ENCODE measurements around the gene SFI1. TPM values are rescaled to one million over a fixed set of nuclear protein-coding genes. Genes with fewer than 3 reads are reported as not detected.

SFI1 gene
- total and polyA plus RNA-seq, 4 donors = 3.1 to 16.2 (median 7.4) TPM

DNA sequence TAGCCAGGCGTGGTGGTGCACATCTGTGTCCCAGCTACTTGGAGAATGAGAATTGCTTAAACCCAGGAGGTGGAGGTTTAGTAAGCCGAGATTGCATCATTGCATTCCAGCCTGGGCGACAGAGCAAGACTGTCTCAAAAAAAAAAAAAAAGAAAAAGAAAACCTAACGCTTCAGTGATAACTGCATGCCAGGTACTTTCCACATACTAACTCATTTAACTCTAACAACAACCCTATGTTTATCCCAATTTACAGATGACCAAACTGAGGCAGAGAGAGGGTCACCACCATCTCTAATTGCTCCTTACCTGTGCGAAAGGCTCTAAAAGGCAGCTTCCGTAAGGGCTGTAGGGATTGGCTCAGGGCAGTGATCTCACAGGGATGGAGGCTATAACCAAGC, 154.1 kb downstream of the SFI1 start:
- H3K4me1 ChIP-seq (ENCODE audit: control insufficient read depth in 4 of 4, insufficient read depth in 4 of 4, low read length in 3 of 4) = no peaks in the 10 kb centered on the region
- H3K9me3 ChIP-seq (ENCODE audit: control insufficient read depth in 4 of 4, low read length in 3 of 4) = no peaks in the 10 kb centered on the region
- 69% methylated on average over 6 of the region's 6 CpGs for WGBS

GRCh38 chr22:31651664-31652063, 155.3 kb downstream of the SFI1 start:
- no peak overlapping the region for H3K4me3 ChIP-seq (ENCODE audit: low read depth in 1 of 3, low read length in 3 of 3)
- no peaks in the 10 kb centered on the region for H3K9me3 ChIP-seq (ENCODE audit: control insufficient read depth in 4 of 4, low read length in 3 of 4)
- no peaks in the 10 kb centered on the region for H3K4me1 ChIP-seq (ENCODE audit: control insufficient read depth in 4 of 4, insufficient read depth in 4 of 4, low read length in 3 of 4)
- H3K27ac ChIP-seq (ENCODE audit: low read depth in 1 of 2, low read length in 2 of 2) = no peak overlapping the region
- no peak for DNase-seq (ENCODE audit: low spot score)
- H3K27me3 ChIP-seq (ENCODE audit: control insufficient read depth in 4 of 4, insufficient read depth in 4 of 4, low read length in 3 of 4) = no peaks in the 10 kb centered on the region
- H3K36me3 ChIP-seq (ENCODE audit: control insufficient read depth in 4 of 4, insufficient read depth in 3 of 4, low read depth in 1 of 4, low read length in 3 of 4) = peaks cover 3 to 23% (median 10%) of the 10 kb centered on the region in 4 donors
- no peak for TF ChIP-seq EGR1 (IDR thresholded peaks at IDR 0.05; ENCODE audit: low read depth in 2 of 2)
- TF ChIP-seq, protein P1, sequence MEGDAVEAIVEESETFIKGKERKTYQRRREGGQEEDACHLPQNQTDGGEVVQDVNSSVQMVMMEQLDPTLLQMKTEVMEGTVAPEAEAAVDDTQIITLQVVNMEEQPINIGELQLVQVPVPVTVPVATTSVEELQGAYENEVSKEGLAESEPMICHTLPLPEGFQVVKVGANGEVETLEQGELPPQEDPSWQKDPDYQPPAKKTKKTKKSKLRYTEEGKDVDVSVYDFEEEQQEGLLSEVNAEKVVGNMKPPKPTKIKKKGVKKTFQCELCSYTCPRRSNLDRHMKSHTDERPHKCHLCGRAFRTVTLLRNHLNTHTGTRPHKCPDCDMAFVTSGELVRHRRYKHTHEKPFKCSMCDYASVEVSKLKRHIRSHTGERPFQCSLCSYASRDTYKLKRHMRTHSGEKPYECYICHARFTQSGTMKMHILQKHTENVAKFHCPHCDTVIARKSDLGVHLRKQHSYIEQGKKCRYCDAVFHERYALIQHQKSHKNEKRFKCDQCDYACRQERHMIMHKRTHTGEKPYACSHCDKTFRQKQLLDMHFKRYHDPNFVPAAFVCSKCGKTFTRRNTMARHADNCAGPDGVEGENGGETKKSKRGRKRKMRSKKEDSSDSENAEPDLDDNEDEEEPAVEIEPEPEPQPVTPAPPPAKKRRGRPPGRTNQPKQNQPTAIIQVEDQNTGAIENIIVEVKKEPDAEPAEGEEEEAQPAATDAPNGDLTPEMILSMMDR (IDR thresholded peaks at IDR 0.05; ENCODE audit: low read depth, low read length, missing input control) = no peak
- TF ChIP-seq JUND (IDR thresholded peaks at IDR 0.05) = no peak
- TF ChIP-seq ZBTB33 (IDR thresholded peaks at IDR 0.05) = no peak
- no peak for TF ChIP-seq HNF4A (conservative IDR thresholded peaks at IDR 0.05)
- no peak for TF ChIP-seq RXRA (IDR thresholded peaks at IDR 0.05)
- no peak for TF ChIP-seq YY1 (IDR thresholded peaks at IDR 0.05)
- no peak for TF ChIP-seq GABPA (IDR thresholded peaks at IDR 0.05 in 1 of 2, conservative IDR thresholded peaks at IDR 0.05 in 1 of 2)
- TF ChIP-seq, protein P2, sequence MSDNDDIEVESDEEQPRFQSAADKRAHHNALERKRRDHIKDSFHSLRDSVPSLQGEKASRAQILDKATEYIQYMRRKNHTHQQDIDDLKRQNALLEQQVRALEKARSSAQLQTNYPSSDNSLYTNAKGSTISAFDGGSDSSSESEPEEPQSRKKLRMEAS (IDR thresholded peaks at IDR 0.05) = no peak
- TF ChIP-seq NR2F2 (IDR thresholded peaks at IDR 0.05) = no peak
- TF ChIP-seq HNF4G (IDR thresholded peaks at IDR 0.05) = no peak
- no peak for TF ChIP-seq FOXA1 (IDR thresholded peaks at IDR 0.05)
- TF ChIP-seq REST (IDR thresholded peaks at IDR 0.05) = no peak
- 91% methylated on average over 4 of the region's 4 CpGs for WGBS
- H3K9ac ChIP-seq (ENCODE audit: low read depth in 1 of 2, low read length in 2 of 2) = no peak overlapping the region

More for the DNA sequence above, 154.1 kb downstream of the SFI1 start:
- H3K27me3 ChIP-seq (ENCODE audit: control insufficient read depth in 4 of 4, insufficient read depth in 4 of 4, low read length in 3 of 4) = no peaks in the 10 kb centered on the region
- no peak for DNase-seq (ENCODE audit: low spot score)
- H3K4me3 ChIP-seq (ENCODE audit: low read depth in 1 of 3, low read length in 3 of 3) = no peak overlapping the region
- H3K36me3 ChIP-seq (ENCODE audit: control insufficient read depth in 4 of 4, insufficient read depth in 3 of 4, low read depth in 1 of 4, low read length in 3 of 4) = peaks cover 5 to 25% (median 15%) of the 10 kb centered on the region in 4 donors
- TF ChIP-seq FOXA2 (IDR thresholded peaks at IDR 0.05) = no peak
- TF ChIP-seq, protein P2 (IDR thresholded peaks at IDR 0.05) = no peak
- TF ChIP-seq HNF4A (conservative IDR thresholded peaks at IDR 0.05) = no peak
- no peak for TF ChIP-seq SP1 (IDR thresholded peaks at IDR 0.05)
- no peak for TF ChIP-seq RXRA (IDR thresholded peaks at IDR 0.05)
- no peak for TF ChIP-seq GABPA (IDR thresholded peaks at IDR 0.05 in 1 of 2, conservative IDR thresholded peaks at IDR 0.05 in 1 of 2)
- TF ChIP-seq JUND (IDR thresholded peaks at IDR 0.05) = no peak
- no peak overlapping the region for H3K9ac ChIP-seq (ENCODE audit: low read depth in 1 of 2, low read length in 2 of 2)
- H3K27ac ChIP-seq (ENCODE audit: low read depth in 1 of 2, low read length in 2 of 2) = no peak overlapping the region

All from liver (tissue), 9 donors.